Caco-2 (cell line): ENCODE data around the gene KHDC3L. TPM values are rescaled to one million over a fixed set of nuclear protein-coding genes. Genes with fewer than 3 reads are reported as not detected.

Experiments
- Bru-seq: library from RNA; stranded (reverse); fragments of 400-500 nt; gene quantifications from one replicate; lab custom pipeline; 2021; lab: Mats Ljungman, UMichigan
- BruChase-seq, 2 experiments: library from RNA; stranded (reverse); fragments of 400-500 nt; gene quantifications; one replicate each; lab custom pipeline; 2021; lab: Mats Ljungman, UMichigan
- BruUV-seq: library from RNA; stranded (reverse); fragments of 400-500 nt; replicated peaks from 2 replicates; lab custom pipeline; 2021; lab: Mats Ljungman, UMichigan
- CTCF ChIA-PET: fragments of 300-600 bp; sonication (Branson Sonifier 250); formaldehyde crosslinking; loops from one replicate; lab custom pipeline; 2022; ENCODE audit warnings: antibody characterized with exemption; lab: Charles Lee
- POLR2A ChIA-PET: fragments of 300-600 bp; sonication (Branson Sonifier 250); formaldehyde crosslinking; loops from one replicate; lab custom pipeline; 2022; ENCODE audit warnings: antibody characterized with exemption; lab: Charles Lee
- DNase-seq, 2 experiments: peaks; one replicate each; pipeline versions ENCODE4 v3.0.0 to v3.0.0-alpha.2; 2020 to 2022
- H3K27me3 ChIP-seq: replicated peaks from 2 replicates; pipeline ENCODE4 v1.6.0; 2011; ENCODE audit warnings: low read length; ENCODE audit not compliant: control insufficient read depth, insufficient read depth
- H3K36me3 ChIP-seq: 2 replicates; pipeline ENCODE4 v1.5.1; 2011; ENCODE audit warnings: low read length; ENCODE audit not compliant: control insufficient read depth, insufficient read depth
- H3K4me1 ChIP-seq: fragments of 250-450 bp; sonication (Bioruptor Pico); 2 replicates; pipeline ENCODE4 v1.5.1; 2020; ENCODE audit warnings: mild to moderate bottlenecking
- H3K4me3 ChIP-seq: 2 replicates; pipeline ENCODE4 v1.5.1; 2011; ENCODE audit warnings: low read depth, mild to moderate bottlenecking, control low read depth, low read length
- H3K9me3 ChIP-seq: fragments of 250-450 bp; sonication (Bioruptor Pico); 2 replicates; pipeline ENCODE4 v1.5.1; 2020; ENCODE audit warnings: mild to moderate bottlenecking, moderate library complexity
- H3K27ac Mint-ChIP-seq: one replicate; pipeline ENCODE4 v1.8.0; 2022; ENCODE audit warnings: mixed read lengths; ENCODE audit not compliant: unreplicated experiment
- H3K27me3 Mint-ChIP-seq: one replicate; pipeline ENCODE4 v1.8.0; 2022; ENCODE audit warnings: mixed read lengths; ENCODE audit not compliant: insufficient read depth, unreplicated experiment
- H3K36me3 Mint-ChIP-seq: one replicate; pipeline ENCODE4 v1.8.0; 2022; ENCODE audit warnings: mild to moderate bottlenecking, mixed read lengths; ENCODE audit not compliant: insufficient read depth, unreplicated experiment
- H3K4me1 Mint-ChIP-seq: one replicate; pipeline ENCODE4 v1.8.0; 2022; ENCODE audit warnings: low read depth, mixed read lengths; ENCODE audit not compliant: unreplicated experiment
- H3K4me3 Mint-ChIP-seq: one replicate; pipeline ENCODE4 v1.8.0; 2022; ENCODE audit warnings: mild to moderate bottlenecking, moderate library complexity, mixed read lengths; ENCODE audit not compliant: unreplicated experiment
- H3K9me3 Mint-ChIP-seq: one replicate; pipeline ENCODE4 v1.8.0; 2022; ENCODE audit warnings: mixed read lengths; ENCODE audit not compliant: unreplicated experiment
- intact Hi-C: fragments of 100-400 bp; cut with micrococcal nuclease; formaldehyde crosslinking; loops from one replicate; pipeline ENCODE4 v1.10.0; 2022; ENCODE audit not compliant: unreplicated experiment
- long read RNA-seq: library from polyadenylated mRNA; stranded (forward); transcript quantifications from one replicate; pipeline ENCODE4 v2.0.0, GENCODE V29; 2022
- total RNA-seq: library from RNA; stranded (reverse); gene quantifications from 2 replicates; pipeline ENCODE4 v1.2.3, GENCODE V29; 2022
- TF ChIP-seq, protein P1 (sequence below), 2 experiments: fragments of 200-600 bp in 1 of 2; IDR thresholded peaks; 1 replicate in 1 of 2; 2 replicates in 1 of 2; pipeline versions ENCODE4 v1.5.1 to v1.8.0; 2011 to 2022; ENCODE audit warnings: antibody characterized with exemption in 1 of 2, control low read depth in 1 of 2, inconsistent platforms in 1 of 2, low read depth in 1 of 2, low read length in 1 of 2, mild to moderate bottlenecking in 1 of 2, moderate library complexity in 1 of 2; ENCODE audit not compliant: insufficient read depth in 1 of 2, severe bottlenecking in 1 of 2, unreplicated experiment in 1 of 2

Gene KHDC3L, protein sequence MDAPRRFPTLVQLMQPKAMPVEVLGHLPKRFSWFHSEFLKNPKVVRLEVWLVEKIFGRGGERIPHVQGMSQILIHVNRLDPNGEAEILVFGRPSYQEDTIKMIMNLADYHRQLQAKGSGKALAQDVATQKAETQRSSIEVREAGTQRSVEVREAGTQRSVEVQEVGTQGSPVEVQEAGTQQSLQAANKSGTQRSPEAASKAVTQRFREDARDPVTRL
- total RNA-seq (not detected in 2 replicates), Bru-seq, nascent RNA (not detected), BruChase-seq, experiment 1, labeled RNA remaining after a 2-hour chase (not detected), BruChase-seq, experiment 2, labeled RNA remaining after a 6-hour chase (not detected)
- long read RNA-seq: 0 reads

DNA sequence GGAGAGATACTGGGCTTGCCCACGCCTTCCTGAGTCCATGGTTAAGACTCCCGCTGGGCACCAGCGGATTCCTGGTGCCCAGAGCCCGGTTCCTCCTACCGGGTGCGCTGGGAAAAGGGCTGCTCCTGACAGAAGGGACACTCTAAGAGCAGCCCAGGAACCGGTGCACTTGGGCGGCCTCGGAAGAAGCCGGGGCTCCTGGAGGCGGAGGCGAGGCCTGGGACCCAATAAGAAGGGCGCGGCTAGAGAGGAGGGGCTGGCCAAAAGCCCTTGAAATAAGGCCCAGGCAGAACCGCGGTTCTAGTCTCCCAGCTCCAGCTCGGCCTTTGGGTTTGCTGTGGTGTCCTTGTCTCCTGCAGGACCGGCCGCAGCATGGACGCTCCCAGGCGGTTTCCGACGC is at the start of gene KHDC3L:
Gene KHDC3L, plus strand, starts transcription at position 301 of the 400 bp plus-strand sequence. Its CDS starts 72 bp downstream, at position 373.
- H3K4me1 Mint-ChIP-seq: no peaks in the 10 kb centered on the region
- no peaks in the 10 kb centered on the region for H3K4me1 ChIP-seq
- no peaks in the 10 kb centered on the region for H3K9me3 ChIP-seq
- H3K36me3 ChIP-seq: no peaks in the 10 kb centered on the region
- H3K27me3 Mint-ChIP-seq: no peaks in the 10 kb centered on the region
- H3K4me3 ChIP-seq: no peak within 1 kb of the TSS
- no peak within 1 kb of the TSS for H3K4me3 Mint-ChIP-seq
- TF ChIP-seq, protein P1, sequence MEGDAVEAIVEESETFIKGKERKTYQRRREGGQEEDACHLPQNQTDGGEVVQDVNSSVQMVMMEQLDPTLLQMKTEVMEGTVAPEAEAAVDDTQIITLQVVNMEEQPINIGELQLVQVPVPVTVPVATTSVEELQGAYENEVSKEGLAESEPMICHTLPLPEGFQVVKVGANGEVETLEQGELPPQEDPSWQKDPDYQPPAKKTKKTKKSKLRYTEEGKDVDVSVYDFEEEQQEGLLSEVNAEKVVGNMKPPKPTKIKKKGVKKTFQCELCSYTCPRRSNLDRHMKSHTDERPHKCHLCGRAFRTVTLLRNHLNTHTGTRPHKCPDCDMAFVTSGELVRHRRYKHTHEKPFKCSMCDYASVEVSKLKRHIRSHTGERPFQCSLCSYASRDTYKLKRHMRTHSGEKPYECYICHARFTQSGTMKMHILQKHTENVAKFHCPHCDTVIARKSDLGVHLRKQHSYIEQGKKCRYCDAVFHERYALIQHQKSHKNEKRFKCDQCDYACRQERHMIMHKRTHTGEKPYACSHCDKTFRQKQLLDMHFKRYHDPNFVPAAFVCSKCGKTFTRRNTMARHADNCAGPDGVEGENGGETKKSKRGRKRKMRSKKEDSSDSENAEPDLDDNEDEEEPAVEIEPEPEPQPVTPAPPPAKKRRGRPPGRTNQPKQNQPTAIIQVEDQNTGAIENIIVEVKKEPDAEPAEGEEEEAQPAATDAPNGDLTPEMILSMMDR (IDR thresholded peaks at IDR 0.05; ENCODE audit: insufficient read depth in 1 of 2, low read depth in 1 of 2, low read length in 1 of 2, severe bottlenecking in 1 of 2, unreplicated experiment in 1 of 2): no peak
- H3K9me3 Mint-ChIP-seq: no peaks in the 10 kb centered on the region
- CTCF ChIA-PET: no interaction called here
- POLR2A ChIA-PET: no interaction called here
- H3K36me3 Mint-ChIP-seq: no peaks in the 10 kb centered on the region
- H3K27me3 ChIP-seq: no peaks in the 10 kb centered on the region
- no peak within 1 kb of the TSS for H3K27ac Mint-ChIP-seq
- intact Hi-C loops: no loop called here
- no peak for DNase-seq
- no TSS peak for BruUV-seq

DNA sequence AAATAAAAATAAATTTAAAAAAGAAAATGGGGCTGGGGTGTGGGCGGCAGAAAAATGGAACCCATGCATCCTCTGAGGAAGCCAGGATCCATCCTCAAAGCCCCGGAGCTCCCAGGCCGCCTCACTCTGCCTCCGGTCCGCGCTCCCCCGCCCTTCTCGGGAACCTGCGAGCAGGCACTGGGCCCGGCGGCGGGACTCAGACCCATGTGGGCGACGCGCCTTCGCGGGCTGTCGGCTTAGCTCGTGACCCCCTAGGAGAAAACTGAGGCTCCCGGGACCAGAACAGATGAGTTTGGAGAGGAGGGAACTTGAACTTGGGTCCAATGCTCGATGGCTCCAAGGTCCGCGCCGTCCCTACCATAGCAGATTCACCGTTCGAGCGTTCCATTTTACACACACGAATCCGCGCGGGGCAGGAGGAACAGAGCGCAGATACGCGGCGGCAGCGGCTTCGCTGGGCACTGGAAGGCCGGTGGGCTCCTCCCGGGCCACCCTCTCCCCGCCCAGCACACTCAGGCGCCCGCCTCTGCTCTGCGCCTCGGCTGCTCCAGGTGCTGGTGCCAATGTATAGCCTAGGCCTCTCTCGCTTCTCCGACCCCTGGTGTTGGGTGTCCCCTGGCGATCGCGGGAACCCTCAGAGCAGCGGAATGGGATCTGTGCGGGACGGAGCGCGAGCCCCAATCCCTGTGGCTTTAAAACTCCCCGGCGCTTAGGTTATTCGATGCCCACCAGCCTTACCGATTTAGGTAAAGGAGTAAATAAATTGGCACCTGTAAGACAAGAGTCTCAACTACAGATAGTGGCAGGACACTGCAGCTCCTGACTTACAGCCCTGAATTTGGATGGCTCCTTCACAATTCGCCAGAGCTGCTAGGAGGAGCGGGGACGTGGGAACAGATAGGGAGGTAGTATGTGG is 47.6 kb upstream of the KHDC3L start:
- H3K36me3 ChIP-seq: no peaks in the 10 kb centered on the region
- POLR2A ChIA-PET: no interaction called here
- no peaks in the 10 kb centered on the region for H3K4me1 ChIP-seq
- no peaks in the 10 kb centered on the region for H3K27me3 Mint-ChIP-seq
- H3K9me3 ChIP-seq: 0 out of 2 replicates have a peak, but pooled peaks cover 7% of the 10 kb centered on the region
- TF ChIP-seq, protein P1 (IDR thresholded peaks at IDR 0.05; ENCODE audit: insufficient read depth in 1 of 2, low read depth in 1 of 2, low read length in 1 of 2, severe bottlenecking in 1 of 2, unreplicated experiment in 1 of 2): no peak
- H3K27ac Mint-ChIP-seq: no peak overlapping the region
- H3K36me3 Mint-ChIP-seq: peaks cover 6% of the 10 kb centered on the region
- intact Hi-C loops: no loop called here
- H3K4me3 ChIP-seq: no peak overlapping the region
- CTCF ChIA-PET: no interaction called here
- no TSS peak for BruUV-seq
- DNase-seq: no peak
- H3K27me3 ChIP-seq: no peaks in the 10 kb centered on the region
- H3K4me3 Mint-ChIP-seq: no peak overlapping the region
- H3K9me3 Mint-ChIP-seq: no peaks in the 10 kb centered on the region
- peaks cover 8% of the 10 kb centered on the region for H3K4me1 Mint-ChIP-seq

DNA sequence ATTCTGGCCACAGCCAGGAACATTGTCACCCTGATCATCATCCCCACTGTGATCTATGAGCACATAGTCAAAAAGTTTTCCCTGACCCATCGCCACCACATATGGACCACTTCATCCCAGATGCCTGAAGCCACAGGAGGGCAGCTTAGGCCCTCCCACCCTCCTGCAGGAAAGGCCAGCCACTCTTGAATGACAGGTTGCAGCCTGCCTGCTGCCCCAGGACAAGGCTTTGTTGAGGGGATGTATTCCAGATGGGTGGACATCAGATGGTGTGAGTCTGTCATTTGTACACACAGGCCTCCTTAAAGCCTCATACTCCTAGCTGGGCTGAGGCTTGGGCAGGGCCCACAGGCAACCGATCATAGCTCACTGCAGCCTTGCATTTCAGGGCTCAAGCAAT is 39.1 kb upstream of the KHDC3L start:
- intact Hi-C loops: no loop called here
- Histone ChIP-seq H3K4me1 (no peaks in the 10 kb centered on the region), H3K27me3 (no peaks in the 10 kb centered on the region), H3K9me3 (no peaks in the 10 kb centered on the region), H3K36me3 (no peaks in the 10 kb centered on the region), H3K4me3 (no peak overlapping the region)
- H3K4me3 Mint-ChIP-seq: no peak overlapping the region
- peaks cover 5% of the 10 kb centered on the region for H3K27me3 Mint-ChIP-seq
- H3K27ac Mint-ChIP-seq: no peak overlapping the region
- TF ChIP-seq, protein P1 (IDR thresholded peaks at IDR 0.05; ENCODE audit: insufficient read depth in 1 of 2, low read depth in 1 of 2, low read length in 1 of 2, severe bottlenecking in 1 of 2, unreplicated experiment in 1 of 2): no peak
- ChIA-PET POLR2A (no interaction called here), CTCF (interaction anchor here (1.0 kb wide), 1 partner anchor 66 kb away, joined by 3 read pairs; no protein-coding TSS in a partner anchor)
- H3K36me3 Mint-ChIP-seq: no peaks in the 10 kb centered on the region
- no peak for DNase-seq
- no TSS peak for BruUV-seq
- H3K9me3 Mint-ChIP-seq: no peaks in the 10 kb centered on the region
- H3K4me1 Mint-ChIP-seq: peaks cover 7% of the 10 kb centered on the region
